Keratinocyte (primary cell): ENCODE results near the gene U2AF1L4.

Experiments
- EZH2 ChIP-seq: IDR thresholded peaks from one replicate; pipeline ENCODE4 v1.6.1; 2012; ENCODE audit warnings: inconsistent platforms, mild to moderate bottlenecking, low read length, moderate library complexity
- TF ChIP-seq, protein P1 (sequence below), 3 experiments: IDR thresholded peaks in 1 of 3; conservative IDR thresholded peaks in 1 of 3; optimal IDR thresholded peaks in 1 of 3; 2 replicates in 2 of 3; 3 replicates in 1 of 3; pipeline versions ENCODE3 to v1.5.1; 2011; ENCODE audit warnings: low read length in 3 of 3, mild to moderate bottlenecking in 3 of 3, moderate library complexity in 2 of 3, control low read depth in 1 of 3, inconsistent platforms in 1 of 3; ENCODE audit not compliant: insufficient read depth in 2 of 3; ENCODE audit errors: extremely low read depth in 1 of 3

GRCh38 chr19:35696835-35697234 lies 48.4 kb downstream of the U2AF1L4 start:
- TF ChIP-seq, protein P1, sequence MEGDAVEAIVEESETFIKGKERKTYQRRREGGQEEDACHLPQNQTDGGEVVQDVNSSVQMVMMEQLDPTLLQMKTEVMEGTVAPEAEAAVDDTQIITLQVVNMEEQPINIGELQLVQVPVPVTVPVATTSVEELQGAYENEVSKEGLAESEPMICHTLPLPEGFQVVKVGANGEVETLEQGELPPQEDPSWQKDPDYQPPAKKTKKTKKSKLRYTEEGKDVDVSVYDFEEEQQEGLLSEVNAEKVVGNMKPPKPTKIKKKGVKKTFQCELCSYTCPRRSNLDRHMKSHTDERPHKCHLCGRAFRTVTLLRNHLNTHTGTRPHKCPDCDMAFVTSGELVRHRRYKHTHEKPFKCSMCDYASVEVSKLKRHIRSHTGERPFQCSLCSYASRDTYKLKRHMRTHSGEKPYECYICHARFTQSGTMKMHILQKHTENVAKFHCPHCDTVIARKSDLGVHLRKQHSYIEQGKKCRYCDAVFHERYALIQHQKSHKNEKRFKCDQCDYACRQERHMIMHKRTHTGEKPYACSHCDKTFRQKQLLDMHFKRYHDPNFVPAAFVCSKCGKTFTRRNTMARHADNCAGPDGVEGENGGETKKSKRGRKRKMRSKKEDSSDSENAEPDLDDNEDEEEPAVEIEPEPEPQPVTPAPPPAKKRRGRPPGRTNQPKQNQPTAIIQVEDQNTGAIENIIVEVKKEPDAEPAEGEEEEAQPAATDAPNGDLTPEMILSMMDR (optimal IDR thresholded peaks at IDR 0.05 in 1 of 3, IDR thresholded peaks at IDR 0.05 in 1 of 3, conservative IDR thresholded peaks at IDR 0.05 in 1 of 3; ENCODE audit: extremely low read depth in 1 of 3, insufficient read depth in 2 of 3, low read length in 3 of 3) = no peak
- no peak for TF ChIP-seq EZH2
